Lower leg skin (tissue), 3 donors: Measurements from ENCODE around the gene SST.
"Not testable (repeated sequence)": the region's sequence is repeated elsewhere in the genome, so short reads cannot be mapped to it uniquely, and the experiment has no call there.

Experiments used
- CTCF ChIP-seq, 3 donors: fragments of 450-650 bp; IDR thresholded peaks; one replicate each; pipeline ENCODE4 v1.5.1; 2016; ENCODE audit warnings: antibody characterized with exemption in 3 of 3, mild to moderate bottlenecking in 3 of 3, moderate library complexity in 2 of 3
- POLR2A ChIP-seq, 2 donors: fragments of 450-650 bp; IDR thresholded peaks; one replicate each; pipeline ENCODE4 v1.6.1; 2016 to 2017; ENCODE audit warnings: antibody characterized with exemption in 2 of 2, mild to moderate bottlenecking in 1 of 2, moderate library complexity in 1 of 2

GRCh38 chr3:187645379-187645778 lies 24.8 kb downstream of the SST start:
- TF ChIP-seq CTCF, POLR2A (IDR thresholded peaks at IDR 0.05): not testable (repeated sequence)
